HepG2 (cell line): Measurements from ENCODE around the gene C7orf57. TPM values are rescaled to one million over a fixed set of nuclear protein-coding genes. Genes with fewer than 3 reads are reported as not detected.

Experiments
- ATAC-seq: fragments of 200-7000 bp; cut with Tn5 transposase; 3 replicates; pipeline ENCODE4 v1.9.1; 2020; ENCODE audit warnings: mild to moderate bottlenecking, moderate library complexity
- BruUV-seq: library from RNA; stranded (reverse); fragments of 400-500 nt; replicated peaks from 2 replicates; lab custom pipeline; 2021; lab: Mats Ljungman, UMichigan
- CTCF ChIA-PET: fragments of 300-600 bp; formaldehyde crosslinking; extraction: SDS; loops from one replicate; lab custom pipeline; 2021; ENCODE audit warnings: low total read pairs, inconsistent platforms, low intra/inter-chr PET ratio; lab: Yijun Ruan, JAX
- POLR2A ChIA-PET: fragments of 350-600 bp; sonication (Branson Sonifier 250); formaldehyde crosslinking; loops from one replicate; lab custom pipeline; 2020; ENCODE audit warnings: antibody characterized with exemption, inconsistent platforms; lab: Yijun Ruan, JAX
- DNase-seq: peaks from one replicate; pipeline ENCODE4 v3.0.0-alpha.2; 2015; ENCODE audit warnings: low spot score
- FAIRE-seq: peaks from 3 replicates; lab custom pipeline; 2011; peaks lifted over from hg19 to GRCh38; lab: Jason Lieb, UNC
- H2AFZ ChIP-seq: one replicate; pipeline ENCODE4 v1.6.1; 2011; ENCODE audit warnings: low read length, inconsistent platforms
- H3K27ac ChIP-seq: fragments of 300-600 bp; 3 replicates; pipeline ENCODE4 v1.8.0; 2011; ENCODE audit warnings: mixed run types, mild to moderate bottlenecking, mixed read lengths, low read length, inconsistent platforms; ENCODE audit not compliant: insufficient read depth; ENCODE audit errors: extremely low read length
- H3K27me3 ChIP-seq, 2 experiments: fragments of 200-600 bp in 1 of 2; 2 replicates in 1 of 2; 3 replicates in 1 of 2; pipeline versions ENCODE4 v1.6.0 to v1.8.0; 2011; ENCODE audit warnings: low read length in 2 of 2, mild to moderate bottlenecking in 2 of 2, moderate library complexity in 2 of 2, inconsistent platforms in 1 of 2; ENCODE audit not compliant: insufficient read depth in 2 of 2, control insufficient read depth in 1 of 2
- H3K36me3 ChIP-seq, 2 experiments: fragments of 200-600 bp in 1 of 2; replicated peaks in 1 of 2; 2 replicates in 1 of 2; 3 replicates in 1 of 2; pipeline versions ENCODE4 v1.5.1 to v1.8.0; 2011; ENCODE audit warnings: low read length in 2 of 2, inconsistent platforms in 1 of 2; ENCODE audit not compliant: insufficient read depth in 2 of 2, control insufficient read depth in 1 of 2
- H3K4me1 ChIP-seq: 2 replicates; pipeline ENCODE4 v1.5.1; 2012; ENCODE audit warnings: low read length, inconsistent platforms; ENCODE audit not compliant: insufficient read depth
- H3K4me2 ChIP-seq: 2 replicates; pipeline ENCODE4 v1.6.0; 2011; ENCODE audit warnings: low read depth, low read length, inconsistent platforms
- H3K4me3 ChIP-seq, 3 experiments: fragments of 200-600 bp in 1 of 3; sonication (generic), shearing (Covaris generic) in 1 of 3; replicated peaks in 1 of 3; 2 replicates each; pipeline ENCODE4 v1.5.1; 2011 to 2016; ENCODE audit warnings: low read length in 3 of 3, inconsistent platforms in 2 of 3, low read depth in 2 of 3, mild to moderate bottlenecking in 2 of 3, control low read depth in 1 of 3, mixed read lengths in 1 of 3; ENCODE audit not compliant: insufficient read depth in 1 of 3
- H3K79me2 ChIP-seq: one replicate; pipeline ENCODE4 v1.6.1; 2011; ENCODE audit warnings: low read length, inconsistent platforms; ENCODE audit not compliant: insufficient read depth
- H3K9ac ChIP-seq: 2 replicates; pipeline ENCODE4 v1.6.0; 2011; ENCODE audit warnings: mild to moderate bottlenecking, low read depth, low read length, inconsistent platforms; ENCODE audit not compliant: insufficient read depth
- H3K9me3 ChIP-seq: 2 replicates; pipeline ENCODE4 v1.5.1; 2012; ENCODE audit warnings: mild to moderate bottlenecking, low read length
- H4K20me1 ChIP-seq: 2 replicates; pipeline ENCODE4 v1.6.0; 2011; ENCODE audit warnings: inconsistent platforms, mild to moderate bottlenecking, low read length, moderate library complexity; ENCODE audit not compliant: insufficient read depth
- ADNP ChIP-seq: sonication (generic); formaldehyde crosslinking; IDR thresholded peaks from 2 replicates; pipeline ENCODE4 v1.4.0; 2020; ENCODE audit warnings: missing genetic modification reagents
- CCDC6 ChIP-seq: sonication (generic); formaldehyde crosslinking; IDR thresholded peaks from 2 replicates; pipeline ENCODE4 v1.8.1; 2022; ENCODE audit warnings: mild to moderate bottlenecking, missing genetic modification reagents, moderate library complexity
- FOXM1 ChIP-seq: sonication (generic); formaldehyde crosslinking; IDR thresholded peaks from 2 replicates; pipeline ENCODE4 v1.5.0; 2020; ENCODE audit warnings: missing genetic modification reagents
- HNF4G ChIP-seq, 2 experiments: sonication (generic) in 1 of 2; formaldehyde crosslinking in 1 of 2; IDR thresholded peaks; 2 replicates each; pipeline versions ENCODE4 v1.4.0 to v1.6.1; 2011 to 2020; ENCODE audit warnings: borderline replicate concordance in 2 of 2, low read depth in 2 of 2, mild to moderate bottlenecking in 2 of 2, low read length in 1 of 2, missing genetic modification reagents in 1 of 2, moderate library complexity in 1 of 2
- HOXA5 ChIP-seq: sonication (generic); formaldehyde crosslinking; IDR thresholded peaks from 2 replicates; pipeline ENCODE4 v1.4.0; 2020; ENCODE audit warnings: missing genetic modification reagents
- NR2C2 ChIP-seq: sonication (generic); formaldehyde crosslinking; IDR thresholded peaks from 2 replicates; pipeline ENCODE4 v1.4.0; 2020; ENCODE audit warnings: missing genetic modification reagents, mild to moderate bottlenecking, moderate library complexity, borderline replicate concordance
- ZBTB38 ChIP-seq: sonication (generic); formaldehyde crosslinking; IDR thresholded peaks from 2 replicates; pipeline ENCODE4 v1.5.1; 2020; ENCODE audit warnings: mild to moderate bottlenecking, missing genetic modification reagents
- ZNF124 ChIP-seq: sonication (generic); formaldehyde crosslinking; IDR thresholded peaks from 2 replicates; pipeline ENCODE4 v1.4.0; 2020; ENCODE audit warnings: missing genetic modification reagents
- ZNF20 ChIP-seq: sonication (generic); formaldehyde crosslinking; IDR thresholded peaks from 2 replicates; pipeline ENCODE4 v1.4.0; 2020; ENCODE audit warnings: mild to moderate bottlenecking, moderate library complexity, missing genetic modification reagents
- ZNF468 ChIP-seq: sonication (generic); formaldehyde crosslinking; IDR thresholded peaks from 2 replicates; pipeline ENCODE4 v1.8.0; 2022; ENCODE audit warnings: mild to moderate bottlenecking, moderate library complexity, missing genetic modification reagents
- ZNF704 ChIP-seq: sonication (generic); formaldehyde crosslinking; IDR thresholded peaks from 2 replicates; pipeline ENCODE4 v1.8.1; 2023; ENCODE audit warnings: mild to moderate bottlenecking, inconsistent platforms, moderate library complexity, missing genetic modification reagents, borderline replicate concordance
- ZSCAN20 ChIP-seq: sonication (generic); formaldehyde crosslinking; IDR thresholded peaks from 2 replicates; pipeline ENCODE4 v1.4.0; 2020; ENCODE audit warnings: missing genetic modification reagents, mild to moderate bottlenecking, borderline replicate concordance
- WGBS: methylation state at CpG from one replicate; pipeline ENCODE4 v1.1.6; 2017; ENCODE audit warnings: low lambda C conversion rate; 5-methylcytosine and 5-hydroxymethylcytosine counted together
- in situ Hi-C: cut with HindIII; loops from 2 replicates; pipeline ENCODE4 v1.10.0; 2017; ENCODE audit warnings: low pct_unique_long_range_greater_than_20kb; ENCODE audit not compliant: extremely low pct_ligation_motif_present
- intact Hi-C: fragments of 100-400 bp; cut with micrococcal nuclease; formaldehyde crosslinking; loops from one replicate; pipeline ENCODE4 v1.10.0; 2022; ENCODE audit not compliant: unreplicated experiment
- polyA plus RNA-seq, 8 experiments: library from polyadenylated mRNA; depleted of rRNA in 3 of 8; stranded (reverse) in 7 of 8; unstranded in 1 of 8; fragments of >200 nt; fragmentation: Illumina TruSeq in 4 of 8; extraction: Trizol in 4 of 8; gene quantifications; 2 replicates each; pipeline versions ENCODE4 v1.2.1 to v1.2.3, GENCODE V29; 2011 to 2016; ENCODE audit warnings: low read depth in 4 of 8, missing spikeins in 1 of 8, mixed read lengths in 1 of 8; ENCODE audit not compliant: insufficient read depth in 1 of 8
- total RNA-seq, 5 experiments: library from RNA; depleted of rRNA; stranded (reverse); fragments of >200 nt; fragmentation: Illumina TruSeq; extraction: Trizol; gene quantifications; 2 replicates each; pipeline ENCODE4 v1.2.3, GENCODE V29; 2016; ENCODE audit warnings: low read depth in 1 of 5

C7orf57 gene
- total and polyA plus RNA-seq, 2 of the 13 experiments (the other 11 are each of a cell fraction or from before 2014, with no cell fraction given) = not detected

DNA sequence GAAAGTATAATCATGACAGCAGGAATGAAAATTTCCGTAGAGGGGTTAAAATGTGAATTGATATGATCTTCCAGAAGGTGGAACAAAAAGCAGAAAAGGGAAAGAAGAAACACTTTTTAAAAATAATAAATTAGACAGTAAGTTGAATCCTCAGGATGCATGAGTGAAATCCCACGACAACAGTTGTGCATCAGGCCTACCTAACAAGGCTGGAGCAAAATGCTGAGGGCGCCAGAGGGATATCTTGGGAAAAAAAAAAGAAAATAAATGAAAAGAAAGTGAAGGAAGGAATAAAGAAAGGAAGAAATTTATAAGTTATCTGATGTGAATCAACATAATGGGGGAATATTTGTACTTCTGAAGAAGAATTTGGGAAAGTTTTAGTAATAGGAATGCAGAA lies 42.9 kb upstream of the C7orf57 start:
- peak overlapping the region in 1 of 3 experiments; percentile 42; a peak in 1 of 6 replicates for H3K4me3 ChIP-seq
- in situ Hi-C loops = loop anchor here (5.0 kb wide), 1 partner anchor 120 kb away; no protein-coding TSS in a partner anchor

DNA sequence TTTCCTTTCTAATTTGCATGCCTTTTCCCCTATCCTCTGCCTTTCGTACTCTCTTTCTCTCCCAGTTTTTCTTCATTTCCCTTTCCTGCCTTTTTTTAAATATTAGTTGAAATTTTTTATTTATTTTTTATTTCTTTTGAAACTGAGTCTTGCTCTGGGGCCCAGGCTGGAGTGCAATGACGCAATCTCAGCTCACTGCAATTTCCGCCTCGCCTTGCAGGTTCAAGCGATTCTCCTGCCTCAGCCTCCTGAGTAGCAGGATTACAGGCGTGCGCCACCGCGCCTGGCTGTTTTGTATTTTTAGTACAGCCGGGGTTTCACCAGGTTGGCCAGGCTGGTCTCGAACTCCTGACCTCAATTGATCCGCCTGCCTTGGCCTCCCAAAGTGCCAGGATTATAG lies 35.9 kb upstream of the C7orf57 start:
- FAIRE-seq (no peak), DNase-seq (no peak), ATAC-seq (no peak)
- H3K27ac ChIP-seq = no peak overlapping the region
- POLR2A ChIA-PET = no interaction called here
- no peak overlapping the region for H3K9ac ChIP-seq
- no TSS peak for BruUV-seq
- H2AFZ ChIP-seq = no peak overlapping the region
- H3K36me3 ChIP-seq = no peaks in the 10 kb centered on the region
- no peaks in the 10 kb centered on the region for H3K27me3 ChIP-seq
- no peak overlapping the region for H3K4me2 ChIP-seq
- H3K4me1 ChIP-seq = no peaks in the 10 kb centered on the region
- CTCF ChIA-PET = no interaction called here
- H3K9me3 ChIP-seq = no peaks in the 10 kb centered on the region
- no peak overlapping the region for H3K4me3 ChIP-seq
- intact Hi-C loops = no loop called here
- TF ChIP-seq HOXA5 (no peak), FOXM1 (CRISPR knock-in tag) (no peak), ZNF704 (CRISPR knock-in tag) (no peak), ZBTB38 (CRISPR knock-in tag) (no peak), ADNP (no peak), CCDC6 (no peak), ZSCAN20 (no peak), HNF4G (IDR thresholded peaks at IDR 0.05; ENCODE audit: borderline replicate concordance, low read depth, low read length) (no peak), HNF4G (CRISPR knock-in tag; IDR thresholded peaks at IDR 0.05; ENCODE audit: borderline replicate concordance, low read depth) (no peak), NR2C2 (no peak)
- H3K79me2 ChIP-seq = no peaks in the 10 kb centered on the region
- H4K20me1 ChIP-seq = no peaks in the 10 kb centered on the region
- in situ Hi-C loops = no loop called here
- WGBS = 60% methylated on average over 12 of the region's 12 CpGs

More for the DNA sequence above, 42.9 kb upstream of the C7orf57 start:
- POLR2A ChIA-PET = interaction anchor here (1.6 to 2.2 kb wide), 2 partner anchors 96 to 148 kb away, joined by 7 to 12 read pairs; partner anchors contain the start of gene UPP1
- DNase-seq (no peak), FAIRE-seq (no peak), ATAC-seq (no peak)
- no peaks in the 10 kb centered on the region for H4K20me1 ChIP-seq
- CTCF ChIA-PET = interaction anchor here (1.7 to 1.8 kb wide), 2 partner anchors 118 to 162 kb away, joined by 6 to 24 read pairs; no protein-coding TSS in a partner anchor
- H3K4me2 ChIP-seq = peak overlapping the region; percentile 73; the same call in 1 of the 2 replicates
- no peaks in the 10 kb centered on the region for H3K36me3 ChIP-seq
- WGBS = 38% methylated on average over 3 of the region's 3 CpGs
- no peaks in the 10 kb centered on the region for H3K79me2 ChIP-seq
- no peak overlapping the region for H3K9ac ChIP-seq
- intact Hi-C loops = no loop called here
- no peak for TF ChIP-seq ZNF468 (CRISPR knock-in tag)
- TF ChIP-seq ZNF20 (CRISPR knock-in tag) = no peak
- TF ChIP-seq ZNF124 (CRISPR knock-in tag) = no peak
- H3K27me3 ChIP-seq = no peaks in the 10 kb centered on the region
- H2AFZ ChIP-seq = no peak overlapping the region
- H3K9me3 ChIP-seq = no peaks in the 10 kb centered on the region
- H3K27ac ChIP-seq = no peak overlapping the region
- peaks cover 40% of the 10 kb centered on the region for H3K4me1 ChIP-seq
- no TSS peak for BruUV-seq
